ENCODE results near the gene DYNC1I2.

DYNC1I2 gene

GRCh38 chr2:171794918-171795317, 107.6 kb downstream of the DYNC1I2 start (continued):
- TF ChIP-seq ZNF510 (tag by site-specific recombination; IDR thresholded peaks at IDR 0.05; ENCODE audit: insufficient replicate concordance) (no peak), HOXD13 (CRISPR knock-in tag; IDR thresholded peaks at IDR 0.05; ENCODE audit: borderline replicate concordance) (no peak), OSR2 (tag by site-specific recombination; IDR thresholded peaks at IDR 0.05) (no peak)

Measured in HEK293 (cell line).